Psoas muscle (tissue), 8 donors: ENCODE data around the gene ITGB4. TPM values are rescaled to one million over a fixed set of nuclear protein-coding genes. Genes with fewer than 3 reads are reported as not detected.
"Not testable (repeated sequence)": the region's sequence is repeated elsewhere in the genome, so short reads cannot be mapped to it uniquely, and the experiment has no call there.

Experiments
- ATAC-seq, 4 donors: fragments of 200-7000 bp; cut with Tn5 transposase; one replicate each; pipeline ENCODE4 v1.9.1; 2020; ENCODE audit warnings: moderate library complexity in 3 of 4, mild to moderate bottlenecking in 2 of 4
- DNase-seq, 2 donors: peaks; one replicate each; pipeline ENCODE4 v3.0.0-alpha.2; 2020
- H3K27ac ChIP-seq: fragments of 200-600 bp; one replicate; pipeline ENCODE4 v1.8.0; 2022
- H3K27me3 ChIP-seq, 3 donors: fragments of 200-600 bp in 1 of 3; one replicate each; pipeline versions ENCODE4 v1.6.1 to v1.8.0; 2013 to 2022; ENCODE audit warnings: low read length in 2 of 3, mild to moderate bottlenecking in 2 of 3, moderate library complexity in 1 of 3; ENCODE audit not compliant: insufficient read depth in 3 of 3
- H3K36me3 ChIP-seq, 2 donors: fragments of 200-600 bp in 1 of 2; one replicate each; pipeline versions ENCODE4 v1.6.1 to v1.8.0; 2013 to 2022; ENCODE audit warnings: low read depth in 1 of 2, mild to moderate bottlenecking in 1 of 2, moderate library complexity in 1 of 2; ENCODE audit not compliant: insufficient read depth in 1 of 2
- H3K4me1 ChIP-seq: fragments of 200-600 bp; one replicate; pipeline ENCODE4 v1.8.0; 2022
- H3K4me3 ChIP-seq: fragments of 200-600 bp; one replicate; pipeline ENCODE4 v1.8.0; 2022; ENCODE audit warnings: mild to moderate bottlenecking
- H3K9me3 ChIP-seq: fragments of 200-600 bp; one replicate; pipeline ENCODE4 v1.8.0; 2022
- WGBS, 3 donors: extraction: QIAGEN DNeasy Blood & Tissue Kit; methylation state at CpG; one replicate each; pipeline versions ENCODE4 v1.1.6 to v1.1.7; 2013; 5-methylcytosine and 5-hydroxymethylcytosine counted together
- intact Hi-C, 2 donors: fragments of 100-400 bp; cut with DNase I; formaldehyde crosslinking; loops; one replicate each; pipeline versions ENCODE4 v1.11.0 to v1.14.2; 2022
- polyA plus RNA-seq, 3 donors: library from polyadenylated mRNA; stranded (reverse); fragments of 200-250 nt; gene quantifications; one replicate each; pipeline ENCODE4 v1.2.3, GENCODE V29; 2013
- total RNA-seq, 4 donors: library from RNA; stranded (reverse); fragmentation: NEBNext Ultra II Directional in 2 of 4; extraction: Animal tissue kit (Norgen Biotek cat#: 25700) in 2 of 4; gene quantifications; one replicate each; pipeline versions ENCODE4 v1.2.1 to v1.2.4, GENCODE V29; 2021 to 2023
- TF ChIP-seq, protein P1 (sequence below): fragments of 200-600 bp; IDR thresholded peaks from one replicate; pipeline ENCODE4 v1.8.0; 2022; ENCODE audit warnings: antibody characterized with exemption
- donor health status: healthy with polysubstance abuse.
- donor health status: DM: no; HTN: no; CAD: no; lungs with moderate emphysema.
- donor health status: Bipolar disorder and iron deficiency.
- donor health status: healthy.
- donor health status: DM: yes; HTN: yes; CAD: no.
- donor health status: DM: no; HTN: no; CAD: no.
- donor health status: DM: no; HTN: no; CAD: no.
- donor health status: DM: yes; HTN: yes; CAD: no.

Gene ITGB4
- total and polyA plus RNA-seq, 7 donors, result 1.3 to 5.7 (median 2.1) TPM

DNA sequence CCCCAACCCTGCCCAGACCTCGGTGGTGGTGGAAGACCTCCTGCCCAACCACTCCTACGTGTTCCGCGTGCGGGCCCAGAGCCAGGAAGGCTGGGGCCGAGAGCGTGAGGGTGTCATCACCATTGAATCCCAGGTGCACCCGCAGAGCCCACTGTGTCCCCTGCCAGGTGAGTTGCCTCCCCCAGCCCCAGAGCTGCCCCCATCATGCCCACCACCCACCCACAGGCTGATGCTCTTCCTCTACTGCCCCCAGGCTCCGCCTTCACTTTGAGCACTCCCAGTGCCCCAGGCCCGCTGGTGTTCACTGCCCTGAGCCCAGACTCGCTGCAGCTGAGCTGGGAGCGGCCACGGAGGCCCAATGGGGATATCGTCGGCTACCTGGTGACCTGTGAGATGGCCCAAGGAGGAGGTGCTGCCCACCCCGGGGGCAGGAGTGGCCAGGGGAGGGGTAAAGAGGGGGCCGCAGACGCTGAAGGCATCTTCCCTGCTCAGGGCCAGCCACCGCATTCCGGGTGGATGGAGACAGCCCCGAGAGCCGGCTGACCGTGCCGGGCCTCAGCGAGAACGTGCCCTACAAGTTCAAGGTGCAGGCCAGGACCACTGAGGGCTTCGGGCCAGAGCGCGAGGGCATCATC lies 35.3 kb downstream of the ITGB4 start:
- ATAC-seq (no peak), DNase-seq (peak in 1 of 2 donors; percentile 50)
- Histone ChIP-seq H3K4me3 (no peak overlapping the region), H3K36me3 (no peaks in the 10 kb centered on the region), H3K27me3 (no peaks in the 10 kb centered on the region), H3K4me1 (peaks cover 8% of the 10 kb centered on the region), H3K27ac (no peak overlapping the region), H3K9me3 (no peaks in the 10 kb centered on the region)
- TF ChIP-seq, protein P1, sequence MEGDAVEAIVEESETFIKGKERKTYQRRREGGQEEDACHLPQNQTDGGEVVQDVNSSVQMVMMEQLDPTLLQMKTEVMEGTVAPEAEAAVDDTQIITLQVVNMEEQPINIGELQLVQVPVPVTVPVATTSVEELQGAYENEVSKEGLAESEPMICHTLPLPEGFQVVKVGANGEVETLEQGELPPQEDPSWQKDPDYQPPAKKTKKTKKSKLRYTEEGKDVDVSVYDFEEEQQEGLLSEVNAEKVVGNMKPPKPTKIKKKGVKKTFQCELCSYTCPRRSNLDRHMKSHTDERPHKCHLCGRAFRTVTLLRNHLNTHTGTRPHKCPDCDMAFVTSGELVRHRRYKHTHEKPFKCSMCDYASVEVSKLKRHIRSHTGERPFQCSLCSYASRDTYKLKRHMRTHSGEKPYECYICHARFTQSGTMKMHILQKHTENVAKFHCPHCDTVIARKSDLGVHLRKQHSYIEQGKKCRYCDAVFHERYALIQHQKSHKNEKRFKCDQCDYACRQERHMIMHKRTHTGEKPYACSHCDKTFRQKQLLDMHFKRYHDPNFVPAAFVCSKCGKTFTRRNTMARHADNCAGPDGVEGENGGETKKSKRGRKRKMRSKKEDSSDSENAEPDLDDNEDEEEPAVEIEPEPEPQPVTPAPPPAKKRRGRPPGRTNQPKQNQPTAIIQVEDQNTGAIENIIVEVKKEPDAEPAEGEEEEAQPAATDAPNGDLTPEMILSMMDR, result no peak
- WGBS, 3 donors, result 87 to 95% (median 88%) methylated on average over 26 to 29 of the region's 29 CpGs
- intact Hi-C loops, result no loop called here

DNA sequence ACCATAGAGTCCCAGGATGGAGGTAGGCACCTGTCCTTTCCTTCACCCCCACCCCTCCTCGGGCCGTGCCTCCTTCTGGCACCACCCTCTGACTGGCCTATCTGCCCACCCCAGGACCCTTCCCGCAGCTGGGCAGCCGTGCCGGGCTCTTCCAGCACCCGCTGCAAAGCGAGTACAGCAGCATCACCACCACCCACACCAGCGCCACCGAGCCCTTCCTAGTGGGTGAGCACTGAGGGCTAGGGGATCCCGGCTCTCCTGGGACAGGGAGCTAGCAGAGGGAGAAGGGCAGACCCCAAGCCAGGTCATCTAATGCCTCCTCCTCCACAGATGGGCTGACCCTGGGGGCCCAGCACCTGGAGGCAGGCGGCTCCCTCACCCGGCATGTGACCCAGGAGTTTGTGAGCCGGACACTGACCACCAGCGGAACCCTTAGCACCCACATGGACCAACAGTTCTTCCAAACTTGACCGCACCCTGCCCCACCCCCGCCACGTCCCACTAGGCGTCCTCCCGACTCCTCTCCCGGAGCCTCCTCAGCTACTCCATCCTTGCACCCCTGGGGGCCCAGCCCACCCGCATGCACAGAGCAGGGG lies 35.9 kb downstream of the ITGB4 start:
- Histone ChIP-seq H3K4me3 (no peak overlapping the region), H3K27me3 (no peaks in the 10 kb centered on the region), H3K9me3 (no peaks in the 10 kb centered on the region), H3K4me1 (peaks cover 8% of the 10 kb centered on the region), H3K27ac (no peak overlapping the region), H3K36me3 (no peaks in the 10 kb centered on the region)
- WGBS, 3 donors, result 89 to 94% (median 91%) methylated on average over 19 to 21 of the region's 21 CpGs
- DNase-seq, result peak in 1 of 2 donors; percentile 56
- ATAC-seq, result no peak
- intact Hi-C loops, result no loop called here
- TF ChIP-seq, protein P1, result no peak

DNA sequence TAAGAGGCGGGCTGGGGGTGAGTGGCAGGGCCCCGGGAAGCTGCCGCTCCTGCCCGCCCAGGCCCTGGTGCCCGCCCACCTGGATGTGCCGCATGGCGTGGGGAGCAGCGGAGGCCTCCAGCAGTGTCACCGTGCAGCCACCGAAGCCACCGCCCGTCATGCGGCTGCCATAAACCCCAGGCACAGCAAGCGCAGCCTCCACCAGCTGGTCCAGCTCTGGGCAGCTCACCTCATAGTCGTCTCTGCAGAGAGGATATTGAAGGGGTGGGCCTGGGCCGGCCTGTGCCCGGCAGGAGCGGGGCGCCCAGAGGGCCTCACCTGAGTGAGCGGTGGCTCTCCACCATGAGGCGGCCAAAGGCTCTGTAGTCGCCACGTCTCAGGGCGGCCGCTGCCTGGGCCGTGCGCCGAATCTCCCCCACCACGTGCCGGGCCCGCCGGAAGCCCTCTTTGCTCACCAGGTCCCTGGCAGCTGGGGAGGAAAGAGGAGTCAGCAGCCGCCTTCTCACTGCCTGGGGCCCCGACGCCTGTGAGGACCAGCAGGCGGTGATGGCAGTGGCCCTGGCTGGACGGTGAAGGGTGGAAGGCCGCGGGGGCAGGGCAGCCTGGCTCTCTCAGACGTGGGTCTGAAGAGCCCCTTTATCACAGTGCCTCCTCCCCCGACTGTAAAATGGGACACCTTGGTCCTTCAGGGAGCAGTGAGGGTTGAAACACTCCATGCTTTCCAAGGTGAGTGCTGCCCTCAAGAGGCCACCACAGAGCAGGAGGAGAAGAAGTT lies 37.1 kb downstream of the ITGB4 start:
- intact Hi-C loops, result no loop called here
- no peak for ATAC-seq
- Histone ChIP-seq H3K4me1 (peaks cover 8% of the 10 kb centered on the region), H3K4me3 (no peak overlapping the region), H3K36me3 (no peaks in the 10 kb centered on the region), H3K27ac (no peak overlapping the region), H3K9me3 (no peaks in the 10 kb centered on the region), H3K27me3 (no peaks in the 10 kb centered on the region)
- DNase-seq, result peak in 1 of 2 donors; percentile 45
- 91% methylated on average over 37 to 41 of the region's 41 CpGs for WGBS, 3 donors
- TF ChIP-seq, protein P1, result no peak

DNA sequence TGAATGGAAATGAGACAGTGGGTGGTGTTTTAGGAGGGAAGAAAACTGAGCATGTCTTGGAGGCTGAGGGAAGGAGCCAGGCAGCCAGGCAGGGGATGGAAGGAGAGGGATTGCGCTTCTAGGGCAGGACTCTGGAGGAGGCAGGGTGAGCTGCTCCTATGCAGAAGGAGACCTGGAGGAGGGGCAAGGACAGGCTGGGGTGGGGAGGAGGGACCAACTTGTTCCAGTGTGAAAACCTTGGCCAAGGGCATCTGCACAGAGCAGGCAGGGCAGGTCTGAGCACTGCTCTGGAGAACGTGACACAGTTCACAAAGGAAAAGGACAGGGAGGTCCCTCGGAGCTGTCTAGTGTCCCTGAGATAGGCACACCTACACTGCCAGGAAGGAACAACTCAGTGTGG lies 38.2 kb downstream of the ITGB4 start:
- no peak overlapping the region for H3K4me3 ChIP-seq

DNA sequence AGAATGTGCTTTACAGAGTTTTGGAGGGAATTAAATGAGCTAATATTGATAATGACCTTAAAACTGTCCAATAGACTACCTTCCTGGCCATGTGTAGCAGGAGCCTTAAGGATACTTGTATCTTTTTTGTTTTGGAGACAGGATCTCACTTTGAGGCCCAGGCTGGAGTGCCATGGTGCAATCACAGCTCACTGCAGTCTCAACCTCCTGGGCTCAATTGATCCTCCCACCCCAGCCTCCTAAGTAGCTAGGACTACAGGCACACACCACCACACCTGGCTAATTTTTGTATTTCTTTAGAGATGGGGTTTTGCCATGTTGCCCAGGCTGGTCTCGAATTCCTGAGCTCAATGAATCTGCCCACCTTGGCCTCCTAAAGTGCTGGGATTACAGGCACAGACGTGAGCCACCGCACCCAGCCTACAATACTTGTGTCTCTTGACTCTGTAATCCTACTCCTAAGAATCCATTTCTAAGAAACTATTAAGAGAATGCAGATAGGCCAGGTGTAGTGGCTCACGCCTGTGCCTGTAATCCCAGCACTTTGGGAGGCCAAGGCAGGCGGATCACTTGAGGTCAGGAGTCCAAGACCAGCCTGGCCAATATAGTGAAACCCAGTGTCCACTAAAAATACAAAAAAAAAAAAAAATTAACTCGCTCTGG lies 38.9 kb downstream of the ITGB4 start:
- intact Hi-C loops, ATAC-seq: not testable (repeated sequence)
- DNase-seq, result peak in 1 of 2 donors; percentile 12

More for the DNA sequence above, 38.2 kb downstream of the ITGB4 start:
- WGBS, 3 donors, result 88 to 94% (median 89%) methylated on average over 3 of the region's 3 CpGs
- intact Hi-C loops, result no loop called here
- no peaks in the 10 kb centered on the region for H3K27me3 ChIP-seq
- peak in 1 of 2 donors; percentile 25 for DNase-seq
- no peaks in the 10 kb centered on the region for H3K9me3 ChIP-seq
- H3K4me1 ChIP-seq, result peaks cover 11% of the 10 kb centered on the region
- TF ChIP-seq, protein P1, result no peak
- no peak for ATAC-seq
- H3K27ac ChIP-seq, result no peak overlapping the region
- H3K36me3 ChIP-seq, result no peaks in the 10 kb centered on the region

More for the DNA sequence above, 38.9 kb downstream of the ITGB4 start:
- not testable (repeated sequence) for H3K27me3 ChIP-seq, H3K9me3 ChIP-seq, H3K27ac ChIP-seq, H3K4me3 ChIP-seq, H3K36me3 ChIP-seq
- peaks cover 12% of the 10 kb centered on the region for H3K4me1 ChIP-seq
- 75 to 91% (median 85%) methylated on average over 6 of the region's 6 CpGs for WGBS, 3 donors
